Inflammatory macrophage (primary cell): ENCODE data around the gene TAS2R50.

ENCODE experiments used
- DNase-seq, 2 donors: peaks; one replicate each; pipeline ENCODE4 v3.0.0-alpha.2; 2020 to 2022

TAS2R50 gene

DNA sequence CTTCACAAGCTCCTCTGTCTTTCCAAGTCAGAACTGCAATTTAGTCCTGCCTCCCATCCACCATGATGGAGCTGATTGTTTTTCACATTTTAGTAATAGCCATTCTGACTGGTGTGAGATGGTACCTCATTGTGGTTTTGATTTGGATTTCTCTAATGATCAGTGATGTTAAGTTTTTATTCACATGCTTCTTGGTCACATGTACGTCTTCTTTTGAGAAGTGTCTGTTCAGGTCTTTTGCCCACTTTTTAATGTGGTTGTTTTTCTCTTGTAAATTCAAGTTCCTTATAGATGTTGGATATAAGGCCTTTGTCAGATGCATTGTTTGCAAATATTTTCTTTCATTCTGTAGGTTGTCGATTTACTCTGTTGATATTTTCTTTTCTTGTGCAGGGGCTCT is 43.5 kb downstream of the TAS2R50 start:
- no peak for DNase-seq

- no peak for DNase-seq
Observed at GRCh38 chr12:10941916-10942607, 44.6 kb downstream of the TAS2R50 start.

DNA sequence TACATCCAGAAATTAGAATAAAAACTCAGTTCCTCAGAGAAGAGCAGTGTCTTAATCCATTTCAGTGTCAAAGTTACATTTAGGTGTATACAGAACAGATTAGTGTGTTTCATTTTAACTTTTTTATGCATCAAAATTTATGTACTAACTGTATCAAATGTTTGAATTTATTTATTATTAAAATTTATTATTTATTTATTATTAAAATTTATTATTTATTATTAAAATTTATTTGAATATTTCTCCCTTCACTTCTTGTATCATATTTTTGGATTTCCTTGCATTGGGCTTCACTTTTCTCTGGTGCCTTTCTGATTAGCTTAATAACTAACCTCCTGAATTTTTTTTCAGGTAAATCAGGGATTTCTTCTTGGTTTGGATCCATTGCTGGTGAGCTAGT is 45.3 kb downstream of the TAS2R50 start:
- DNase-seq, result no peak

GRCh38 chr12:10940389-10940788 is 46.3 kb downstream of the TAS2R50 start:
- DNase-seq, result no peak

- DNase-seq, result no peak
Observed at GRCh38 chr12:10939163-10939562, 47.5 kb downstream of the TAS2R50 start, which contains the start of gene TAS2R14. TSS of gene TAS2R14 (minus strand) at chr12:10939263. CDS start at chr12:10939207, 56 bp downstream.

- peak; percentile 3 to 19 for DNase-seq
Observed at GRCh38 chr12:10936506-10936905, 50.2 kb downstream of the TAS2R50 start.
